Mesodermal cell (in vitro differentiated cells): ENCODE results near the gene GNG13.
"Not testable (repeated sequence)": the region's sequence is repeated elsewhere in the genome, so short reads cannot be mapped to it uniquely, and the experiment has no call there.

Experiments used
- H3K27ac ChIP-seq: 2 replicates; pipeline ENCODE4 v1.7.0; 2013; ENCODE audit warnings: mild to moderate bottlenecking, low read depth, low read length, moderate library complexity; ENCODE audit not compliant: severe bottlenecking
- H3K36me3 ChIP-seq: 2 replicates; pipeline ENCODE4 v1.7.1; 2013; ENCODE audit warnings: mild to moderate bottlenecking, low read length, moderate library complexity; ENCODE audit not compliant: control insufficient read depth, insufficient read depth
- H3K4me1 ChIP-seq: one replicate; pipeline ENCODE4 v1.7.1; 2013; ENCODE audit warnings: mild to moderate bottlenecking, low read length; ENCODE audit not compliant: insufficient read depth, control insufficient read depth, poor library complexity, severe bottlenecking
- H3K4me3 ChIP-seq: 2 replicates; pipeline ENCODE4 v1.7.0; 2013; ENCODE audit warnings: low read length, control low read depth, mild to moderate bottlenecking; ENCODE audit not compliant: insufficient read depth, poor library complexity, severe bottlenecking; ENCODE audit errors: extremely low read depth
- H3K9me3 ChIP-seq: 2 replicates; pipeline ENCODE4 v1.7.1; 2013; ENCODE audit warnings: mild to moderate bottlenecking, low read length, moderate library complexity; ENCODE audit not compliant: control insufficient read depth
- WGBS, 2 experiments: methylation state at CpG; one replicate each; pipeline ENCODE4 v1.1.5; 2013; ENCODE audit warnings: missing lambda C conversion rate in 2 of 2; ENCODE audit not compliant: insufficient coverage in 2 of 2; 5-methylcytosine and 5-hydroxymethylcytosine counted together

The GNG13 gene

DNA sequence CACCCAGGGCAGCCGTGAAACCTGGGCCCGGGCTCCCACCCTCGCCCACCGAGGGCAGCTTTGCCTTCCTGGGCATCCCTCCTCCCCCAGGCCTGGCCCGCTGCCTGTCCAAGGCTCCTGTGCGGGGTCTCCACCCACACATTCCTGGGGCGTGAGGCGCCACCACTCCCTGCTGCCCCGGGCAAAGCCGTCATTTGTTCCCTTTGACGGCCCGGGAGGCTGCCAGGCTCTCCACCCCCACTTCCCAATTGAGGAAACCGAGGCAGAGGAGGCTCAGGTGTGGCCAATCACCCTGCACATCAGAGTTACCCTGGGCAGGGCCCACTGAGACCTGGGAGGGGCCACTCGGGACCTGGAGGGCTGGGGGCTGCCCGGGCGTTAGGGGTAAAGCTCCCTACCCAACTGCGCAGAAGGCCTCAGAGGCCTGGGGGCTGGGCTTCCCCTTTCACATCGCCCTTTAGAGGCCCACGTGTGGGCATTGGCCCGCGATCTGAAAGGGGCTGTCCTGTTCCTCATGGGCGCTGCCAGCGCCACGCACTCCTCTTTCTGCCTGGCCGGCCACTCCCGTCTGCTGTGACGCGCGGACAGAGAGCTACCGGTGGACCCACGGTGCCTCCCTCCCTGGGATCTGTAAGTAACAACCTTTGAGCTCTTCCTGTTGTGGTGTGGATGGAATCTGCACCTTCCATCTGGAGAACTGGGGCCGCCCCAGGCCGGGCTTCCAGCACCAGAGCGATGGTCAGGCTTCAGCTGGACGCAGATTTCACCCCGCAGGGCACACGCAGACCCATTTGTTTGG lies 39.8 kb downstream of the GNG13 start, which contains the start of gene MSLN:
TSS of gene MSLN (plus strand) at position 190 of the 799 bp plus-strand sequence. CDS start 1,947 bp downstream, outside the sequence.
- Histone ChIP-seq H3K9me3 (peaks cover 4% of the 10 kb centered on the region), H3K27ac (no peak within 1 kb of the TSS)
- 87 to 89% methylated on average over 26 to 34 of the region's 37 CpGs for WGBS, 2 experiments

GRCh38 chr16:760065-760464 lies 40.5 kb downstream of the GNG13 start:
- H3K4me3 ChIP-seq = no peak overlapping the region
- H3K9me3 ChIP-seq = peaks cover 4% of the 10 kb centered on the region
- no peak overlapping the region for H3K27ac ChIP-seq
- H3K4me1 ChIP-seq = no peaks in the 10 kb centered on the region
- 87 to 94% methylated on average over 13 to 15 of the region's 15 CpGs for WGBS, 2 experiments
- H3K36me3 ChIP-seq = no peaks in the 10 kb centered on the region

More for the DNA sequence above, 39.8 kb downstream of the GNG13 start, which contains the start of gene MSLN:
- no peak within 1 kb of the TSS for H3K4me3 ChIP-seq
- no peaks in the 10 kb centered on the region for H3K4me1 ChIP-seq
- no peaks in the 10 kb centered on the region for H3K36me3 ChIP-seq

DNA sequence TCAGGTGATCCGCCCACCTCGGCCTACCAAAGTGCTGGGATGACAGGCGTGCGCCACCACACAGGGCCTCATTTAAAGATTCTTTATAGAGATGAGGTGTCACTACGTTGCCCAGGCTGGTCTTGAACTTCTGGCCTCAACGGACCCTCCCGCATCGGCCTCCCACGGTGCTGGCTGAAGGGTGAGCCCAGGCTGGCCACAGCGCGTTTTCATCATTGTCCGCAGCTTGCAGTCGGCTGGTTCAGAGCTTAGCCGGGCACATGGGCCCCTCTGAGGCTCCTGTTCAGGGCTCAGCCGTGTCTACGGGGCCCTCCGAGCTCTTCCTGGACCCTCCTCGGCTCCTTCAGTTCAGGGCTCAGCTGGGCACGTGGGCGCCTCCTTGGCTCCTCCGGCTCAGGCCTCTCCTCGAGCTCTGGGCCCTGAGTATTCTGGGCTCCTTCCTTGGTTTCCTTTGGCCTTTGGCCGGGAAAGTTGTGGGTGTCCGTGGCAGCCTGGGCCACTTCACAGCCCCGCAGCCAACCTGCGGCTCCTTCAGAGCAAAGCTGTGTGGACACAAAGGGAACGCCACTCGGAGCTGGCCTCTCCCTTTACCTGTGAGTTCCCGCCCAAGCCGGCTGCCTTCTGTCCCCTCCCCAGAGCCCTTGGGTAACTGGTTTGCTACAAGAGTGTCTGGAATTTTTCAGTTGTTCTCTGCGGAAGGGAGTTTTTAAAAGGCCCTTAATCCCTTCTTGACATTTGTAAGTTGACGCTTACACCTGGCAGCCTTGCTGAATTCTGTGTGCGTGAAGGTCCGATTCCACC lies 41.2 kb downstream of the GNG13 start:
- WGBS, 2 experiments = 92 to 94% methylated on average over 32 to 33 of the region's 34 CpGs
- Histone ChIP-seq H3K9me3 (peaks cover 4% of the 10 kb centered on the region), H3K36me3 (no peaks in the 10 kb centered on the region), H3K4me3 (no peak overlapping the region), H3K27ac (no peak overlapping the region), H3K4me1 (no peaks in the 10 kb centered on the region)

GRCh38 chr16:756428-756827 lies 44.1 kb downstream of the GNG13 start:
- Histone ChIP-seq H3K27ac (no peak overlapping the region), H3K9me3 (peaks cover 4% of the 10 kb centered on the region), H3K4me1 (no peaks in the 10 kb centered on the region), H3K36me3 (no peaks in the 10 kb centered on the region), H3K4me3 (no peak overlapping the region)
- 98 to 100% methylated on average over 4 of the region's 5 CpGs for WGBS, 2 experiments

GRCh38 chr16:754656-755055 lies 45.9 kb downstream of the GNG13 start:
- Histone ChIP-seq H3K4me1 (no peaks in the 10 kb centered on the region), H3K36me3 (no peaks in the 10 kb centered on the region), H3K9me3 (peaks cover 4% of the 10 kb centered on the region), H3K27ac (no peak overlapping the region), H3K4me3 (no peak overlapping the region)
- WGBS, 2 experiments = 69 to 87% methylated on average over 5 to 7 of the region's 11 CpGs

GRCh38 chr16:754121-754607 lies 46.4 kb downstream of the GNG13 start:
- H3K4me3 ChIP-seq, H3K9me3 ChIP-seq, H3K27ac ChIP-seq, H3K4me1 ChIP-seq, H3K36me3 ChIP-seq: not testable (repeated sequence)
- WGBS, 2 experiments = 89 to 93% methylated on average over 10 to 11 of the region's 11 CpGs

DNA sequence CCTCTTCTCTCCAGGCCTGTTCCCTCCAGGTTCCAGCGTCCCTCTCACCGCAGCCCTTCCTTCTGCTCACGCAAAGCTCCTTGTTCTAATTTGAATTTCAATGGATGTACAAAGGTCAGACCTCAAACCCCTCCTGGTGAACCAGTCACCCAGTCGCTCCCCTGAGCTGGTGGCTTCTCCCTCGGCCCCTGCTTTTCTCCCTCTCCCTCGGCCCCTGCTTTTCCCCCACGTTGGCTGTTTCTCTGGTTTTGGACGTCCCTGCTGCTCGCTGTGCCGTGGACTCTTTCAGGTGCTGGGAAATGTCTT lies 48.6 kb downstream of the GNG13 start:
- Histone ChIP-seq H3K4me1 (no peaks in the 10 kb centered on the region), H3K27ac (no peak overlapping the region), H3K36me3 (no peaks in the 10 kb centered on the region), H3K4me3 (no peak overlapping the region), H3K9me3 (peaks cover 4% of the 10 kb centered on the region)
- WGBS, 2 experiments = 28 to 34% methylated on average over 7 to 10 of the region's 10 CpGs

GRCh38 chr16:751152-752006 lies 49.2 kb downstream of the GNG13 start:
- Histone ChIP-seq H3K4me1 (no peaks in the 10 kb centered on the region), H3K36me3 (no peaks in the 10 kb centered on the region), H3K27ac (no peak overlapping the region), H3K4me3 (no peak overlapping the region), H3K9me3 (peaks cover 2% of the 10 kb centered on the region)
- WGBS, 2 experiments = 72 to 73% methylated on average over 28 to 31 of the region's 39 CpGs

- no peaks in the 10 kb centered on the region for H3K9me3 ChIP-seq
- no peaks in the 10 kb centered on the region for H3K4me1 ChIP-seq
- no peaks in the 10 kb centered on the region for H3K36me3 ChIP-seq
- no peak overlapping the region for H3K4me3 ChIP-seq
- 77 to 88% methylated on average over 8 to 9 of the region's 9 CpGs for WGBS, 2 experiments
- H3K27ac ChIP-seq = no peak overlapping the region
Measured at GRCh38 chr16:750485-750884, 50.0 kb downstream of the GNG13 start.

DNA sequence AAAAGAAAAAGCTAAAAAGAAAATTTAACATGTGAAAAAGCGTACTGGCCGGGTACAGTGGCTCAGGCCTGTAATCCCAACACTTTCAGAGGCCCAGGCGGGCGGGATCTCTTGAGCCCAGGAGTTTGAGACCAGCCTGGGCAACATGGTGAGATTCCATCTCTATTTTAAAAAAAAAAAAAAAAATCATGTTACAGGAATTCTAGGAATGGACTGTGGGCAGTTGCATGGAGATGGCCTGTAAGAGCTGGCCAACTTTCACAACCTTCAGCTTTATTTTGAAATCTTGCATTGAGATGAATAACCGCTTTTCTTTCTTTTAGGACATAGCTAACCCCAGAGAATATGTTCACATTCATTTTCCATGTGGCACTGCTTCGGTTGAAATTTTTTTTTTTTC lies 51.5 kb downstream of the GNG13 start:
- H3K4me1 ChIP-seq = no peaks in the 10 kb centered on the region
- H3K4me3 ChIP-seq = no peak overlapping the region
- WGBS, 2 experiments = 92 to 96% methylated on average over 5 of the region's 6 CpGs
- no peaks in the 10 kb centered on the region for H3K36me3 ChIP-seq
- no peaks in the 10 kb centered on the region for H3K9me3 ChIP-seq
- H3K27ac ChIP-seq = no peak overlapping the region
